ENCODE results near the gene KASH5. TPM values are rescaled to one million over a fixed set of nuclear protein-coding genes. Genes with fewer than 3 reads are reported as not detected.

The KASH5 gene
- total and polyA plus RNA-seq, 9 donors = 0.15 to 0.23 TPM; not detected in 7

DNA sequence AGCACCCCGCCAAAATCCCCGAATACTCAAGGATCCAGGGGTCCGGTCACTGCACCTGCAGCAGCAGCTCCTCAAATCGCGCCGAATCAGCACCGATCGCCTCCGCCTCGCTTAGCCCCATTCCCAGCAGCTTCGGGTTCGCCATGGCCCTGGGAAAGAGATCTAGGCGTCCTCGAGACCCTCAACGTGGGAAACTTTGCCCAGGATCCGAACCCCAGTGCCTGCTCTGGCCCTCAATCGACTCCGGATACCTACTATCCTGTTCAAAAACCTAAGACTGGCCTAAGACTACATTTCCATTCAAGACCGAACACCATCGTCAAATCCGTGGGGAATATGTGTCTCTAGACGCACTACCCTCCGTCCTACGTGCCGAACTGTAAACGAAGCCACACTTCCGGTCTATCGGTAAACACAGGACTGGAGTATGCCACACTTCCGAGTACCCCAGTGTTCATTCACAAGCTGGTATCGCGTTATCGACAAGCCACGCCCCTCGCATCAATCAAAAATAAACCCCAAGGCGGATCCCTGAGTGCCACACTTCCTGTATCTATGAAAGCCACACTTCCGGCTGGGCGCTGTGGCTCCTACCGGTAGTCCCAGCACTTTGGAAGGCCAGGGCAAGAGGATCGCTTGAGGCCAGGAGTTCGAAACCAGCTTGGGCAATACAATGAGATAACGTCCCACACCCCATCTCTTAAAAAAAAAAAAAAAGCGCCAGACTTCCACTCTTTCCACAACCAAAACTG, 63.6 kb downstream of the KASH5 start, which contains the start of gene PIH1D1:
TSS of gene PIH1D1 (minus strand) at position 385 of the 752 bp plus-strand sequence. CDS start at position 145, 240 bp downstream.
- no peaks in the 10 kb centered on the region for H3K4me1 ChIP-seq (ENCODE audit: insufficient read depth)
- DNase-seq = peak; percentile 94 to 97 (median 95)
- peak within 1 kb of the TSS; percentile 86 to 95 for H3K27ac ChIP-seq
- H3K9me3 ChIP-seq = no peaks in the 10 kb centered on the region
- peak within 1 kb of the TSS; percentile 78 for H3K4me3 ChIP-seq
- intact Hi-C loops (cut with DNase I) = no loop called here
- WGBS, 3 donors = 1 to 5% (median 2%) methylated on average over 42 of the region's 42 CpGs
- no peaks in the 10 kb centered on the region for H3K27me3 ChIP-seq
- no peaks in the 10 kb centered on the region for H3K36me3 ChIP-seq
- TF ChIP-seq, protein P1, sequence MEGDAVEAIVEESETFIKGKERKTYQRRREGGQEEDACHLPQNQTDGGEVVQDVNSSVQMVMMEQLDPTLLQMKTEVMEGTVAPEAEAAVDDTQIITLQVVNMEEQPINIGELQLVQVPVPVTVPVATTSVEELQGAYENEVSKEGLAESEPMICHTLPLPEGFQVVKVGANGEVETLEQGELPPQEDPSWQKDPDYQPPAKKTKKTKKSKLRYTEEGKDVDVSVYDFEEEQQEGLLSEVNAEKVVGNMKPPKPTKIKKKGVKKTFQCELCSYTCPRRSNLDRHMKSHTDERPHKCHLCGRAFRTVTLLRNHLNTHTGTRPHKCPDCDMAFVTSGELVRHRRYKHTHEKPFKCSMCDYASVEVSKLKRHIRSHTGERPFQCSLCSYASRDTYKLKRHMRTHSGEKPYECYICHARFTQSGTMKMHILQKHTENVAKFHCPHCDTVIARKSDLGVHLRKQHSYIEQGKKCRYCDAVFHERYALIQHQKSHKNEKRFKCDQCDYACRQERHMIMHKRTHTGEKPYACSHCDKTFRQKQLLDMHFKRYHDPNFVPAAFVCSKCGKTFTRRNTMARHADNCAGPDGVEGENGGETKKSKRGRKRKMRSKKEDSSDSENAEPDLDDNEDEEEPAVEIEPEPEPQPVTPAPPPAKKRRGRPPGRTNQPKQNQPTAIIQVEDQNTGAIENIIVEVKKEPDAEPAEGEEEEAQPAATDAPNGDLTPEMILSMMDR (IDR thresholded peaks at IDR 0.05) = no peak
- peak; percentile 32 for TF ChIP-seq POLR2A (IDR thresholded peaks at IDR 0.05)
- TF ChIP-seq EP300 (IDR thresholded peaks at IDR 0.05) = no peak

DNA sequence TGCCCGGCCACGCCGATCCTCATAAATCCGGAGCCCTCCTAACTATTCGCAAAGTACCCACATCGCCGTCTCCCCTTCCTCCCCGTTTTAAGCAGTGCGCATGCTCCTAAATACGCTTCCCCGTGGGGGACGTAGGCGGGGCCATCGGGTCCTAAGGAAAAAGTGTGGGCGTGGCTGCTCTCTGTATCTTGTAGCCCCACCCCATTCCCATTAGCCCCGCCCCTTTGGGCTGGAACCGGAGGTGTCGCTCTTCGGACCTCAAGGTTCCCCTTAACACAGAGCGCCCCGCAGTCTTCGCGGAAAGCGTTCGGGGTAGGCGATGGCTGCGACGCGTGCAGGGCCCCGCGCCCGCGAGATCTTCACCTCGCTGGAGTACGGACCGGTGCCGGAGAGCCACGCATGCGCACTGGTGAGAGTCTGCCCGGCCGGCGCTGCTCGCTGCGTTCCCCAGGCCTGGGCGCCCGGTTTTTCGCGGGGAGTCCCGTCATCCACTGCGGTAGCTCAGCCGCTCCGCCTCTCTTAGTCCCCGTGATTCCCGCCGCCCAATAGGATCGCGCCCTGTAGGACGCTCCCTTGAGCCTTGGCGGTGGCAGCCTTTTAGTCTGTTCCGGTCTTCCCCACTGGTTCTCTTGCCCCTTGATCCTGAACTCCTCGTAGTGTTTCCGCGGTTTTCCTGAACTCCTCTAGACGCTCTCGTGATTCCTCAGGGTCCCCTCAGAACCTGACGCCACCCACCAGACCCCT, 65.1 kb downstream of the KASH5 start, which contains the start of gene ALDH16A1:
TSS of gene ALDH16A1 (plus strand) at position 213 of the 744 bp plus-strand sequence. CDS start at position 320, 107 bp downstream.
- intact Hi-C loops (cut with DNase I) = no loop called here

DNA sequence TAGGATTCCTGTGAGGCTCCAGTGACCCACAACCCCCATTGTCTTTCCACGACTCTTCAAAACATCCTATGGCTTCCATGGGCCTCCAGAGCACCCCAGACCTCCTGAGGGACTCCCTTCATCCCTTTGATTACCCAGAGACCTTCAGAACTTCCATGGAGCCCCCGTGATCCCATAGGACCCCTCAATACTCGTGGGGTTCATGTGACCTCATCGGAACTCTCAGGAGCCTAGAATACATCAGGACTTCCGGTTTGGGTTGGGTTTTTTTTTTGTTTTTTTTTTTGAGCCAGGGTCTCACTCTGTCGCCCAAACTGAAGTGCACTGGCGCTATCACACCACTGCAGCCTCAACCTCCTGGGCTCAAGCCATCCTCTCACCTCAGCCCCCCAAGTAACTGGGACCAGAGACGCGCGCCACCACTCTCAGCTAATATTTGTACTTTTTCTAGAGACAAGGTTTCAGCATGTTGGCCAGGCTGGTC, 65.8 kb downstream of the KASH5 start:
- Histone ChIP-seq H3K9me3 (no peaks in the 10 kb centered on the region), H3K36me3 (no peaks in the 10 kb centered on the region), H3K4me3 (peak overlapping the region; percentile 59), H3K27me3 (no peaks in the 10 kb centered on the region), H3K27ac (peak overlapping the region; percentile 86 to 95), H3K4me1 (ENCODE audit: insufficient read depth) (no peaks in the 10 kb centered on the region)
- TF ChIP-seq POLR2A (IDR thresholded peaks at IDR 0.05) (no peak), EP300 (IDR thresholded peaks at IDR 0.05) (no peak)
- TF ChIP-seq, protein P1 (IDR thresholded peaks at IDR 0.05) = peak in 1 of 3 donors; percentile 4
- intact Hi-C loops (cut with DNase I) = no loop called here
- WGBS, 3 donors = 40 to 48% (median 41%) methylated on average over 10 of the region's 10 CpGs
- peak in 1 of 5 donors; percentile 48 for DNase-seq

More for the DNA sequence above, 65.1 kb downstream of the KASH5 start, which contains the start of gene ALDH16A1:
- TF ChIP-seq POLR2A (IDR thresholded peaks at IDR 0.05) = peak; percentile 96
- TF ChIP-seq EP300 (IDR thresholded peaks at IDR 0.05) = no peak
- TF ChIP-seq, protein P1 (IDR thresholded peaks at IDR 0.05) = peak in 1 of 3 donors; percentile 19
- 0 to 1% (median 1%) methylated on average over 51 to 66 of the region's 66 CpGs for WGBS, 3 donors
- H3K4me1 ChIP-seq (ENCODE audit: insufficient read depth) = no peaks in the 10 kb centered on the region
- H3K36me3 ChIP-seq = no peaks in the 10 kb centered on the region
- DNase-seq = peak; percentile 97 to 99 (median 98)
- peak within 1 kb of the TSS; percentile 59 for H3K4me3 ChIP-seq
- no peaks in the 10 kb centered on the region for H3K9me3 ChIP-seq
- H3K27me3 ChIP-seq = no peaks in the 10 kb centered on the region
- H3K27ac ChIP-seq = peak within 1 kb of the TSS; percentile 86 to 95

DNA sequence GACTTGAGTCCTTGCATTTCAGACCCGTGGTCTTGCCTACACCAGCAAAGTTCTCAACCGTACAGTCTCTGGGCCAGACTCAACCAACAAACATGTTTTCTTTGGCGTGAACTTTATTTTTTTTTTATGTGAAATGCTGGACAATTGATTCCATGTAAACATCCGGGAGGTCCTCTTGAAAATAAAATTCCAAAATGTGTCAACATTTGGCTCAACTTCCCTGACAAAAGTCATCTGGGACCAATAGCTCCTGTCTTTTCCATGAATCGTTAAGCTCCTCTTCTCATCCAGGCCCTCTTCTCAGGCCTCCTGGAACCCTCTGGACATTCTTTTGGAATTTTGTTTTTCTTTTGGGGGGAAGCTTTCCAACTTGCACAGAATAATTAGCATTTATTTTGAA, 67.7 kb downstream of the KASH5 start:
- 3 to 16% (median 5%) methylated on average over 5 of the region's 5 CpGs for WGBS, 3 donors
- Histone ChIP-seq H3K4me1 (ENCODE audit: insufficient read depth) (no peaks in the 10 kb centered on the region), H3K27ac (peak overlapping the region in 1 of 2 donors; percentile 26)

More for the DNA sequence above, 67.7 kb downstream of the KASH5 start:
- DNase-seq = no peak
- Histone ChIP-seq H3K9me3 (no peaks in the 10 kb centered on the region), H3K4me3 (no peak overlapping the region), H3K27me3 (no peaks in the 10 kb centered on the region), H3K36me3 (no peaks in the 10 kb centered on the region)
- no peak for TF ChIP-seq EP300 (IDR thresholded peaks at IDR 0.05)
- TF ChIP-seq, protein P1 (IDR thresholded peaks at IDR 0.05) = no peak
- TF ChIP-seq POLR2A (IDR thresholded peaks at IDR 0.05) = no peak
- intact Hi-C loops (cut with DNase I) = no loop called here

Data from ovary (tissue), 9 donors.